HG03064 (cell line): ENCODE measurements around the gene TMEM183A.

Experiments
- ATAC-seq: cut with Tn5 transposase; IDR thresholded peaks from one replicate; pipeline ENCODE4 v1.9.1; 2021; ENCODE audit warnings: low read depth; ENCODE audit not compliant: unreplicated experiment

Gene TMEM183A

GRCh38 chr1:203044546-203045250 lies 37.5 kb downstream of the TMEM183A start:
- ATAC-seq, result no peak

GRCh38 chr1:203045336-203045735 lies 38.2 kb downstream of the TMEM183A start:
- ATAC-seq, result no peak

DNA sequence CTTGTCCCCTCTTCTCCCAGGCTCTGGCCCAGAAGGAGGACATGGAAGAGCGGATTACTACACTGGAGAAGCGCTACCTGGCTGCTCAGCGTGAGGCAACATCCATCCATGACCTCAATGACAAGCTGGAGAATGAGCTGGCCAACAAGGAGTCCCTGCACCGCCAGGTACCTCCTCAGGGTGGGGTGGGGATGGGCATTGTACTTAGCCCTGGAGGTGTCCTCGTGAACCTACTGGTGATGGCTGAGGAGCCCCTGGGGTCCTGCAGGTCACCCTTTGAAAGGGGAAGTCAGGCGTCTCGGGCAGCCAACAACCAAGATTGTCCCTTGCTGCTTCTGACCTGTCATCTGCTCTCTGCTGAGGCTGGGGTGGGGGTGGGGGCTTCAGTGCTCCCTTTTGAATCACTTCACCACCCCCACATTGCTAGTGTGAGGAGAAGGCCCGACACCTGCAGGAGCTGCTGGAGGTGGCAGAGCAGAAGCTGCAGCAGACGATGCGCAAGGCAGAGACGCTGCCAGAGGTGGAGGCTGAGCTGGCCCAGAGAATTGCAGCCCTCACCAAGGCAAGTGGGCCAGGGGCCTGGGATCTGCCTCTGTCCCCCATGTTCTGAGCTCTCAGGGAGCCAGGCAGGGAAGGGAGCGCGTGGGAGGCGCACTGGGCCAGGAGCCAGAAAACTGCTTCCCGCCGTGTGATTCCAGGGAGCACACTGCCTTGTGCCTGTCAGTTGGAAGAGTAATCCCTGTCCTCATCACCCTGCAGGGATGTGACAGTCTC lies 38.8 kb downstream of the TMEM183A start:
- no peak for ATAC-seq

GRCh38 chr1:203046984-203047630 lies 39.9 kb downstream of the TMEM183A start:
- ATAC-seq, result no peak

- ATAC-seq, result no peak
Observed at GRCh38 chr1:203048086-203048485, 40.9 kb downstream of the TMEM183A start.

GRCh38 chr1:203048555-203049051 lies 41.4 kb downstream of the TMEM183A start:
- ATAC-seq, result no peak

DNA sequence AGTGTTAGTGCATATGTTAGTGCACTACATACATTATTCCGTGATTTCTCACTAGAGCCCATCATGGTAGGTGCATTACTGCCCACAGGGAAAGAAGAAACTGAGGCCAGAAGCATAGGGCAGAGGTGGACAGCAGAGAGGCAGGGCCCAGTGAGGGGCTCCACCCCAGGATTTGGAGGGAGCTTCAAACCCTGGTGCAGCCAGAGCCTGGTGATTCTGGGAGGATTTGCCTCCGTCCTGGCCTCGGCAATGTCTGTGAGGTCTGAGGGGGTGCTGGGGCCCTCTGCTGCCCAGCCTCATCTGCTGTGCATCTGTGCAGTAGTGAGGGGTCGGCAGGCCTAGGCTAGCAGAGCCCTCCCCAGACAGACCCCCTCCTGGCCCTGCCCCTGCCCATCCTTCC lies 41.9 kb downstream of the TMEM183A start:
- no peak for ATAC-seq

DNA sequence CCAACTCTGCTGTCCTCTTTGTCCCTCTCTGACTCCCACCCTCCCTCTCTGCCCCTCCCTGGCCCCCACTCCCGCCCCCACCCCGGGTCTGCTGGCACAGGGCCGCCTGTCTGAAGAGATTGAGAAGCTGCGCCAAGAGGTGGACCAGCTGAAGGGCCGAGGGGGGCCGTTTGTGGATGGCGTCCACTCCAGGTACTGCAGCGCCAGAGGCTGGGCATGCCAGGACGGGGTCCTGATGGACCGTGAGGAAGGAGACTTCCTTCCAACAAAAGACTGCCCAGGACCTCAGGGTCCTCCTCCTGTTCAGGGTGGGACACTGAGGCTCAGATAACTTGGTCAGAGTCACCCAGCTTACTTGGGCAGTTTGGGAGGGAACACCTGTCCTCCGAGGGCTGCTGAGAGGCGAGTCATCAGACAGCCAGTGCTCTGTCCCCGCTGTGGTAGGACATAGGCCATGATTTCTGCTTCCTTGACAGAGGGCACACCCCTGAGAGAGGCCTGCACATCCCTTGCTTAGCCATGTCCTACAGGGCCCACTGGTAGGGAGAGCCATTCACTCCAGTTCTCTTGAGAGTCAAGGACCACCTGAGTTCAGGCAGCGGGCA lies 42.5 kb downstream of the TMEM183A start:
- ATAC-seq, result no peak

GRCh38 chr1:203050826-203051225 lies 43.7 kb downstream of the TMEM183A start:
- ATAC-seq, result no peak

DNA sequence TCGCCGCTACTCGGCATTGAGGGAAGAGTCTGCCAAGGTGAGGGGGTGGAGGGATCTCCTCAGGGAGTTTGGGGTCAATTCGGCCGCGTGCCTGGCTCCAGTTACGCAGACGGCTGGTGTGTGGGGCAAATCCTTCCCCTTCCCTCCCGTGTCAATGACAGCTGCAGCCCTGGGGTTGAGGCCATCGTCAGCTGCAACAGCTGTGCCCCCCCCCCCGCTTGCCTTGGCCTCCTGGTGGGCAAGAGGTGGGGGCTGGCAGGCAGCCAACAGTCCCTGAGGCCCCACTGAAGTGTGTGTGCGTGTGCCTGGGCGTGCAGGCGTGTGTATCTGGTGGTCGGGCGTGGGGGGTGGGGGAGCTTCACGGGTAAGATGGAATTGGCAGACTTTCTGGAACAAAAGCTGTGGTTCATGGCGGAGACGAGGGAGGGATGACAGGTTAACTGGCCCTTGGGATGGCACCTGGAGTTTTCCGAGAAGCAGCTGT lies 44.7 kb downstream of the TMEM183A start:
- no peak for ATAC-seq

DNA sequence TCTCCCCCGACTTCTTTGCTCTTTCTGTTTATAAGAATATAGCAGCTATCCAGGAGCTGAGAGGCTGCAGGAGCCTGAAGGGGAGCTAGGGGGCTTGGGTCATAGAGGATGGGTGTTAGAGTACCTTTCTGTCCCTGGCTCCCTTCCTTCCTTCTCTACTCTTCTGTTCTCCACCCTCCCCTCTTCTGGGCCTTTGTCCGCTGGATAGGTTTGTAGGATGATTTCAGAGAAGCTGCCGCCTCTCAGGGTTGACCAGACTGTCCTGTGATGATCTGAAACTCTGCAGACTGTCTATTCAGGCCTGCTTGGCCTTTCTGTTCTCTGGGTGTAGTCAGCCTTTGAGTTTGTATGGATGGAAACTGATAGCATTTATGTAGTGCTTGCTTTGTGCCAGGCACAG lies 45.4 kb downstream of the TMEM183A start:
- no peak for ATAC-seq

- no peak for ATAC-seq
Observed at GRCh38 chr1:203054184-203054583, 47.0 kb downstream of the TMEM183A start.

DNA sequence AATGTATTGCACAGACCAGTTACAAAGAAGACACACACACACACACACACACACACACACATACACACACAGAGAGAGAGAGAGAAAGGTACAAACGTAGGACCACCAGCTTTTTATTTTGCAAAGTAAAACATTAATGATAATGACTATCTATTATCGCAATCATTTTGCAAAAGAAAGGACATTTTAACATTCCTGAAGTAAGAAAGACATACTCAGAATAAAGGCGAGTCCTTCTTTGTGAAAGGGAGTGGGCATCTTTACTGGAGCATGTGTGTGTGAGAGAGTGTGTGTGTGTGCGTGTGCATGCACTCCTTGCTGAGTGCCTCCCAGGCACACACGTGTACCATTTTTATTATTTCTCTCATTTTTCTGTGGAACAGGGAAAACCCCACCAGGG lies 47.5 kb downstream of the TMEM183A start:
- no peak for ATAC-seq

DNA sequence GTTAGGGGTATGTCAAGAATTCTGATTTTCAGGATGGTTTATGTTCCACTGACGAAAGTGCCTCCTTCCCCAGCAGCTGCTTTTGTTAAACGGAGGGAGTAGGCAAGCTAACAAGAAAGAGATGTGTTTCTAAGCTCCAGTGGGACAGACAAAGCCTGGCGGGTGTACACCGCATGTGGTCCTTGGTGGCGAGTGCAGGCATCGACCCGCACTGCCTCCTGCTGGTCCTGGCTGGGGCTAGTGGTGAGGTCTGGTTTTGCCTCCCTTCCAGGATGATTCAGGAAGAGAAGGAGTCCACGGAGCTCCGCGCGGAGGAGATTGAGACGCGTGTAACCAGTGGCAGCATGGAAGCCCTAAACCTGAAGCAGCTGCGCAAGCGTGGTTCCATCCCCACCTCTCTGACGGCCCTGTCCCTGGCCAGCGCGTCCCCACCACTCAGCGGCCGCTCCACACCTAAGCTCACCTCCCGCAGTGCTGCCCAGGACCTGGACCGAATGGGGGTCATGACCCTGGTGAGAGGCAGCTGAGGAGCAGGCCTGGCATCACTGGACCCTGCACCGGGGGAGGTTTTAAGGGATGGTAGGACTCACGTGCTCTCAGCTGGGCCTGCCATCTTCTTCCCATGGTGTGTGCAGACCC lies 48.1 kb downstream of the TMEM183A start:
- ATAC-seq, result no peak

DNA sequence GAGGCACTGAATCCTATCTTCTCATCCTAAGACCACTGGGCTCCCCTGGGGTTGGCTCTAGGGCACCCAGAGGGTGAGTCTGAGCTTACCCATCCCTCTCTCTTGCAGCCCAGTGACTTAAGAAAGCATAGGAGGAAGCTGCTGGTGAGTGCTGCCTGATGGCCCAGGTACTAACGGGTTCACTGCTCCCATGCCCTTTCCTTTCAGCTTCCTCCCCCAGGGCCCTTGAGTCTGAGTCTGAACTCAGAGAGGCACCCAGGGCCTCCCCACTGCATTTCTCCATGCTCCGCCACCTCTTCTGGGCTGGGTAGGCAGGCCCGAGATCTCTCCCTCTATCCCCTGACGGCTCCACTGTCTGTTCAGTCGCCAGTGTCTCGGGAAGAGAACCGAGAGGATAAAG lies 48.8 kb downstream of the TMEM183A start:
- ATAC-seq, result no peak

DNA sequence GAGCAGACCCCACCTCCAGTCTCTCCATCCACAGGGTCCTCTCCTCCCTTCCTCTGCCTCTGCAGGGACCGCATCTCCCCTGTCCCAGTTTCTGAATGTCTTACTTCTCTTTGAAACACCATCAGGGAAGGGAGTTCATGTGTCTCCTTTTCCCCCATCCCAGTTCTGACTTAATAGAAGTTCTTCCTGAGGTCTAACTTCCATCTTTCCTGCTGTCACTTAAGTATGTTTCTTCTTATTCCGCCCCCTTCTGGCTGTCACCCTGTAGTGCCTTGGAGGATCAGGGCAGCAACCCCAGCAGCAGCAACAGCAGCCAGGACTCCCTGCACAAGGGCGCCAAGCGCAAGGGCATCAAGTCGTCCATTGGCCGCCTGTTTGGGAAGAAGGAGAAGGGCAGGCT lies 49.3 kb downstream of the TMEM183A start:
- no peak for ATAC-seq

GRCh38 chr1:203057911-203058675 lies 50.9 kb downstream of the TMEM183A start:
- ATAC-seq, result no peak

DNA sequence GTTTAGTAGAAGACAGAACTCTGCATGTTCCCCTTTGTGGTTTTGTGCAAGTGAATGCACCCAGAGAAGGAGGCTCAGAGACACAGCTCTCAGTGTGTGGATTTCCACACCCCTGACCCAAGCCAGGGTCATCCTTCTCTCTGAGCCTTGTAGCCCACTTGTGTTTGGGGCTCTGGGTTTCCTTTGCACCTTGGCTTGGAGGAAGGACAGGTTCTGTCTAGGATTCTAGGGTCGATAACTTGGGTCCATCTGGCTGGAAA lies 51.4 kb downstream of the TMEM183A start:
- ATAC-seq, result no peak

- no peak for ATAC-seq
Observed at GRCh38 chr1:203059485-203059884, 52.3 kb downstream of the TMEM183A start.

- ATAC-seq, result no peak
Observed at GRCh38 chr1:203060115-203060514, 52.9 kb downstream of the TMEM183A start.
